HG02798 (cell line): ENCODE measurements around the gene TRIM50.

Source experiments
- ATAC-seq: cut with Tn5 transposase; IDR thresholded peaks from one replicate; pipeline ENCODE4 v1.9.1; 2021; ENCODE audit warnings: mild to moderate bottlenecking; ENCODE audit not compliant: unreplicated experiment, poor library complexity

Gene TRIM50

DNA sequence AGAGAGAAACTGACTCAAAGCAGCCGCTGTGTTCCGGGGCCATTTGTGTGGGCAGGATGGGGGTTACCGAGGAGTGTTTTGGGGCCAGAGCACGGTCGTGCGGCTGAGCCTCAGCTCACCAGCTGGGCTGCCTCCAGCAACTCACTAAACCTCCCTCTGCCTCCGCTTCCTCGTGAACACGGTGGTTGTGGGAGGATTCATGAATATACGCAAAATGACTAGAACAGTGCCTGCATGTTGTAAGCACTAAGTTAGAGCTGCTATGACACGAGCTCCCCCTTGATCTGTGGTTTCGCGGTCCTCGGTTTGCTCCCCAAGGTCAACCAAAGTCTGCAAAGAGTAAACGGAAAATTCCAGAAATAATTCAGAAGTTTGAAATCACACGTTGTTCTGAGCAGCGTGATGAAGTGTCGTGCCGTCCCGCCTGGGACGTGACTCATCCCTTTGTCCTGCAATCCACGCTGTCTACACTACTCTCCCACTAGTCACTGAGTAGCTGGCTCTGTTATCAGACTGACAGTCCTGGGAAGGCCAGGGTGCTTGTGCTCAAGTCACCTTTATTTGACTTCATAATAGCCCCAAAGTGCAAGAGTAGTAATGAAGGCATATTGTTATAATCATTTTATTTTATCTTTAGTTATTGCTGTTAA is 61.0 kb downstream of the TRIM50 start:
- ATAC-seq, result peak; percentile 89
